ENCODE results near the gene KCNG2.

KCNG2 gene

GRCh38 chr18:79889569-79889968, 91.8 kb downstream of the KCNG2 start:
- no peak for DNase-seq

GRCh38 chr18:79890674-79891073, 92.9 kb downstream of the KCNG2 start:
- no peak for DNase-seq

DNA sequence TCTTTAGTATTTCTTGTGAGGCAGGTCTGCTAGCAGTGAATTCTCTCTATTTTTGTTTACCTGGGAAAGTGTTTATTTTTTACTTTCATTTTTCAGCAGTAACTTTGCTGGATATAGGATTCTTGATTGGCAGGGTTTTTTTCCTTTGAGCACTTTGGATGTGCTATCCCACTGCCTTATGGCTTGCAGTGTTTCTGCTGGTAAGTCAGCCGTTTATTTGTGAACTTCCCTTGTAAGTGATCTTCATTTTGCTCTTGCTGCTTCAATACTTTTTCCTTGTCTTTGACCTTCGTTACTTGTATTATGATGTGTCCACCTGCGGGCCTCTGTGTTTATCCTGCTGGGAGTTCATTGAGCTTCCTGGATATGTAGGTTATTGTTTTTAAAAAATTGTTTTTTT, 99.0 kb downstream of the KCNG2 start:
- DNase-seq, result no peak

GRCh38 chr18:79897940-79898625, 100.3 kb downstream of the KCNG2 start:
- no peak for DNase-seq

GRCh38 chr18:79898952-79899608, 101.3 kb downstream of the KCNG2 start:
- DNase-seq, result no peak

DNA sequence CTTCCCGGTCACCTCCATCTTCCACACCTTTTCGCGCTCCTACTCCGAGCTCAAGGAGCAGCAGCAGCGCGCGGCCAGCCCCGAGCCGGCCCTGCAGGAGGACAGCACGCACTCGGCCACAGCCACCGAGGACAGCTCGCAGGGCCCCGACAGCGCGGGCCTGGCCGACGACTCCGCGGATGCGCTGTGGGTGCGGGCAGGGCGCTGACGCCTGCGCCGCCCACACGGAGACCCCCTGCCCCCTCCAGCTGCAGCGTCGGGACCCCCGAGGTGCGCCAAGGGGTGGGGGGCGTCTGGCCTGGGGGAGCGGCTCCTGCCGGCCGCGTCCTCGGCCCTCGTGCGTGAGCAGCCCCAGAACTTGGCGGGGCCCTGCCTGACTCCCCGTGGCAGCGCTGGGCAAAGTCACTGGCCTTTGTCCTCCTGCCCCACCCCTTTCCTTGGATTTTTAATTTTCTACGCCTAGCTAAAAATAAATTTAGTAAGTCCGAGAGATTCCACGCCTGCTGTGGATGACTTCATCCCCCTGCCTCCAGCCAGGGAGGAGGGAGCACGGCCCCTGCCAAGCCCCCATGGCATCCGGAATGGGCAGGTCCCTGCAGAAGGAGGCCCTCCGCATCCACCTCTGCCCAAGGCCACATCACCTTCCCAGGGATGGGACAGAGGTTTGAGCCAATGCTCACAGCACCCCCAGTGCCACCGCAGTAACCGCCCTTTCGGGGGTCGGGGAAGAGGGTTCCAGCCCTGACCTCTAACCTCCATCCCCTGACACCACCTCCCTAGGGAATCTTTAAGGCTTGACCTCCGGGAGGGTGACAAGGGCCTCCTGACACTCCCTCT, 102.1 kb downstream of the KCNG2 start:
- DNase-seq, result no peak

DNA sequence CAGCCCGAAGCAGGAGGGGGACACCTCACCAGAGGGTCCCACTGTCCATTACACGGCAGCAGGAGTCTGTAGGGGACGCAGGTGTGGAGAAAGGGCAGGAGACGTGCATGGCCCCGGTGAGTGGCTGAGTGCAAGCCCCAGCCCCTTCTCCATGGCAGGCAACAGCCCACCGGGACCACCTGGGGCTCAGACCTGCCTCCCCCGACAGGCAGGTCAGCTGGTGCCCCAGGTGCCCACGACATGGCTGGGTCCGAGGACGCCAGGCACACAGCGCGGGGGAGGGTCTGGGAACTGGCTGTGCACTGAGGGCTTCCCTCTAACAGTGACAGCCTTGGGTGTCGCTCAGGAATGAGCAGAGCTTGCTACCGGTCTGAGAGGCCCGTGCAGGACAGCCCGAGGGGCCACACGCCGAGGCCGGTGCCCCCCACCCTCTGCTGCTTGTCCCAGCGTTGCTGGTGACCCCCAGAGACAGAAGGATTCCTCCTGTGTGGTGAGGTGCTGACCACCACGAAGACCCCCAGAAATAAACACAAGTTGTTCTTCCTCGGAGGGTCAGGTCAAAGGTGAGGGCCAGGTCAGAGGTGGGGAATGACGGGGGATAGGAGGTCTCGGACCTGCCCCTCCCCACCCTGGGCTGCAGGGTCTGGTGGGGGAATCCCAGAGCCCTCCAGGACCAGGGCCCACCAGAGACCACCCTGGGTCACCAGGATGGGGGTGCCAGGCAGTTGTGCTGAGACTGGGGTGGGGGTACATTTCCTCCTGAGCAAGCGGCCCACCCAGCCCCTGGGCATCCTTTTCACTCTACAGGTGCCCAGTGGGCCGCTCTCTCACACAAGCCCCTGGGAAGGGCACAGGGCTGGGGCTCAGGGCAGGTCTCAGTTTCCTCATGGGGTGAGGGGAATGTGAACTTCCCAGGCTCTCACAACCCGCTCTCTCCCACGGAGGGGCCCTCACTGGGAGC, 103.2 kb downstream of the KCNG2 start:
- DNase-seq, result no peak

GRCh38 chr18:79901665-79902064, 103.9 kb downstream of the KCNG2 start:
- DNase-seq, result no peak

GRCh38 chr18:79902075-79902474, 104.3 kb downstream of the KCNG2 start:
- DNase-seq, result no peak

DNA sequence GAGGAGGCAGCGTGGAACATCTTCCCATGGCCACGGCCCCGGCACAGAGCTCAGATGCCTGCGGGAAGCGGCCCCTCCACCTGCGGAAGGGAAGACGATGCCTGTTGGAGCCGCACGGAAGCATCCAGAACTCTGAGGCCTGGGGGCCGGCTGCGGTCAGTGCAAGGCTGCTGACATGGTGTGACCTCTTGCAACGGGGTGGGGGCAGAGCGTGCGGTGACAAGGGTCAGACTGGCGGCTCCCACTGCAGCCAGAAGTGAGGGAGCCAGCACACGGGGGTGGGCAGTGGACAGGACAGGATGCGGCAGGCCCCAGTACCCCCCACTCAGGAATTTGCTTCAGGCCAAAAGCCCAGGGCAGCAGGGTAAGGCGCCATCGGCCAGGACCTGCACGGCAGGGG, 104.9 kb downstream of the KCNG2 start:
- no peak for DNase-seq

GRCh38 chr18:79903071-79903635, 105.4 kb downstream of the KCNG2 start:
- no peak for DNase-seq

GRCh38 chr18:79903787-79904356, 106.1 kb downstream of the KCNG2 start:
- no peak for DNase-seq

DNA sequence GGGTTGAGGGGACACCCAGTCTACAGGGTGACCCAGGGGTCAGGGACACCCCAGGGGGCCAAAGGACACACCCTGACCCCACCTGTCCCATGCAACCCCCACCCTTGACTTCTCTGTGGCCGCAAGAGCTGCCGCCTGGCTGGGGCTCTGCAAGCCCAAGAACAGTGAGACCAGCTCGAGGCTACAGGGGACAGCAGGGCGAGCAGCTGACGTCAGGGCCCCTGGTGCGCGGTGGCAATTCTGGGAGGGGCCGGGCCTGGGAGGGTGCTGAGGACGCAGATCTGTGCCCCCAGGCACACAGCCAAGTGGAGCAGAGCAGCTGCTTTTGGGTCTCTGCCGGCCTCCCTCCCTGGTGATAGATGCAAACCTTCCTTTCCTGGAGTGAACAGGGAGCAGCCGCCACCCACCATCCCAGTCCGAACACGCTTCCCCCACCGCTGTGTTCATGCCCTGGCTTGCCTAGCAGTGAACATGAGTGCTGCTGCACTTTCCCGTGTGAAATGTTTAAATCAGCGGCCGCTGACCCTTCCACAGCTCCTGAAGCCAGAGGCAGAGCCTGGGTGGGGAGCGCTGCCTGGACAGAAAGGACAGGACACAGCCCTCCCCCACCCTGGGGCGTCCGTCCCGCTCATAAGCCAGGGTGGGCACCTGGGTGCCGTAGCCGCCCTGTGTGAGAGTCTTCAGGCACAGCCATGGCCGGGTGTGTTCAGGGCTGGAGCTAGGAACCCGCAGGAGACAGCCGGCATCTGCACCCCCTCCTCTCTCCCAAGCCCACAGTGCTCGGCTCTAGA, 106.8 kb downstream of the KCNG2 start:
- no peak for DNase-seq

GRCh38 chr18:79905389-79905911, 107.7 kb downstream of the KCNG2 start:
- DNase-seq, result no peak

DNA sequence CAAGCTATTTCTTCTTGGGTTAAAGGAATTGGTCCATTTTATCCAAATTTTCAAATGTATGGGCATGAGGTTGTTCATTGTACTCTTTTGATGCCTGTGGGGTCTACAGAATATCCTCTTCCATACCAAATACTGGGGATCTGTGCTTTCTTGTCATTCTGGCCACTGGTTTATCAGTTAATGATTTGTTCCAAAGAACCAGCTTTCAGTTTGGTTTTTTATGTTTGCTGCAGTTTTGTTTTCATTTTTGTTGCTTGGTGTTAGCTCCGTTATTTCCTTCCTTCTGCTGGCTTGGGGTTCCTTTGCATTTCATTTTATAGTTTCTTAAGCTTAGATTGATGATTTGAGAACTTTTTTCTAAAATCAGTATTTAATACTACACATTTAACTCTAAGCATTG, 108.3 kb downstream of the KCNG2 start:
- no peak for DNase-seq

GRCh38 chr18:79906706-79907105, 109.0 kb downstream of the KCNG2 start:
- DNase-seq, result no peak

DNA sequence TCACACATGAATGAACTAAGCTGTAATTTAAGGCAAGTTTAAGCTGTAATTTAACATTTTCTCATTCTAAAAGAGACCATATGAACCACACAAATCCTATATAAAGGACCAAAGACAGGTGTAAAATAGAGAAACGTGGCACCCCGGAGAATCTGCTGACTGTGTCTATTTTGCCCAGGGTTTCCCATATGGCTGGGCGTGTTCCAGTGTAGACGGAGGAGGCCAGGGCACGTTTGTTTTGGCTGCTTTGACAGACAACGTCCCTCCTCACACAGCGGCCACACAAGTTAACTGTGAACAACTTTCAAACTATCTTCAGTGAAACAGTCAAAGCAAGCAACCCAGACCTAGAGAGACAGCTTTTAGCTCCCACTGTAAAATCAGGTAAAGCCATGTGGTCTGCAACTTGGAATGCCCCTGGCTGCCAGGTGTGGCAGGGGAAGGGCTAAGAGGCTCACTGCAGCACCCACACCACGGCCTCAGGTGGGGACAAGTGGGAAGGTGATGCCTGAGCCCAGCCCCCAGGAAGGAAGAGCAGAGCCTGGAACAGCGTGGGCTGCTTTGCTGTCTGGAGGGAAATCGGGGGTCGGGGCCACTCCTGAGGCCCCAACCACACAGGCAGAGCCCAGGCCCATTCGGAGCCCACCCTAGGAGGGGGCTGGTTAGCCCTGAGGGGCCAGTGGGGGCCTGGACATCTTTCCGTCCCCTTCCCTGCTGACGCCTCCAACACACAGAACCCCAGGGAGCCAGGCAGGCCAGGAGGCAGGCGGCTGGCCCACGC, 113.0 kb downstream of the KCNG2 start:
- no peak for DNase-seq

DNA sequence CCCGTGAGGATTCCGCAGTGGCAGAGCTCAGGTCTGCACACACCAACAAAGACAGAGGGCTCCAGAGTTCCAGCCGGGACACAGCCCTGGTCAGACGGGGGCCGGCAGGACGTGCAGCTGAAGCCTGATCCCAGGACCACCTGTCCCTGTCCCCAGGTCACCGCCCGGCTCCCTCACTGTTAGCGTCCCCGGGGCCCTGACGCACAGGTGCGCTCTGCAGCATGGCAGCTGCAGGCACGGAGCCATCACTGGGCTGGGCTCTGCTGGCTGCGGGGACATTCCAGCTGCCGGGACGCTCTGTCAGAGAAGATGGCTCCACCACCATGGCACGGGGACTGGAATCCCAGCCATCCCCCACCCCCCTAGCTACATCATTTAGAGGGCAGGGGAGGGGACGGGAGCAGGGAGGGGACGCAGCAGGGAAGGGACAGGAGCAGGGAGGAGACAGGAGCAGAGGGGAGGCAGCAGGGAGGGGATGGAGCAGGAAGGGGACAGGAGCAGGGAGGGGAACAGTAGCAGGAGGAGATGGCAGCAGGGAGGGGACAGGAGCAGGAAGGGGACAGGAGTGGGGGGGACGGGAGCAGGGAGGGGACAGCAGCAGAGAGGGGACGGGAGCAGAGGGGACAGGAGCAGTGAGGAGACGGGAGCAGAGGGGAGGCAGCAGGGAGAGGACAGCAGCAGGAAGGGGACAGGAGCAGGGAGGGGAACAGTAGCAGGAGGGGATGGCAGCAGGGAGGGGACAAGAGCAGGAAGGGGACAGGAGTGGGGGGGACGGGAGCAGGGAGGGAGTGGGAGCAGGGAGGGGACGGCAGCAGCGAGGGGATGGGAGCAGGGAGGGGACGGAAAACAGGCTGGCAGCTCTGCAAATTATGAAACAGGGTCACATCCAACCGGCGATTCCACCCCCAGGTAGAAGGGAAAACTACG, 113.9 kb downstream of the KCNG2 start:
- DNase-seq, result no peak
